GM12878 (cell line): ENCODE data around the gene KATNB1.

Experiments used
- CREM ChIP-seq: IDR thresholded peaks from 2 replicates; pipeline ENCODE4 v1.6.1; 2014; ENCODE audit warnings: antibody characterized with exemption, low read depth
- CTCF ChIP-seq, 3 experiments: IDR thresholded peaks in 2 of 3; conservative IDR thresholded peaks in 1 of 3; 2 replicates each; pipeline ENCODE4 v1.5.1; 2011; ENCODE audit warnings: low read depth in 3 of 3, low read length in 3 of 3, mild to moderate bottlenecking in 3 of 3, control low read depth in 2 of 3, moderate library complexity in 2 of 3, inconsistent platforms in 1 of 3, mixed read lengths in 1 of 3; ENCODE audit not compliant: control insufficient read depth in 2 of 3, insufficient read depth in 1 of 3; ENCODE audit errors: extremely low read depth in 1 of 3
- EP300 ChIP-seq, 2 experiments: fragments of 150-350 bp in 1 of 2; IDR thresholded peaks; 2 replicates each; pipeline ENCODE4 v1.6.1; 2011 to 2012; ENCODE audit warnings: low read depth in 2 of 2, low read length in 2 of 2, borderline replicate concordance in 1 of 2, improper control_type of control experiment in 1 of 2, inconsistent platforms in 1 of 2; ENCODE audit not compliant: control insufficient read depth in 1 of 2
- MAX ChIP-seq: IDR thresholded peaks from 2 replicates; pipeline ENCODE4 v1.6.1; 2012; ENCODE audit warnings: low read depth, low read length, improper control_type of control experiment
- NFYB ChIP-seq: IDR thresholded peaks from 2 replicates; pipeline ENCODE4 v1.6.1; 2011; ENCODE audit warnings: low read depth, mild to moderate bottlenecking, low read length, improper control_type of control experiment, moderate library complexity; ENCODE audit not compliant: insufficient read depth
- TAF1 ChIP-seq: IDR thresholded peaks from 2 replicates; pipeline ENCODE4 v1.6.1; 2011; ENCODE audit warnings: mild to moderate bottlenecking, low read depth, low read length, borderline replicate concordance
- TARDBP ChIP-seq: IDR thresholded peaks from 2 replicates; pipeline ENCODE4 v1.6.1; 2016; ENCODE audit warnings: borderline replicate concordance

- TF ChIP-seq TARDBP = no peak
- TF ChIP-seq EP300 (IDR thresholded peaks at IDR 0.05; ENCODE audit: borderline replicate concordance in 1 of 2, control insufficient read depth in 1 of 2, low read depth in 2 of 2, low read length in 2 of 2) = no peak
- TF ChIP-seq CREM = no peak
- TF ChIP-seq NFYB = no peak
- no peak for TF ChIP-seq CTCF (IDR thresholded peaks at IDR 0.05 in 2 of 3, conservative IDR thresholded peaks at IDR 0.05 in 1 of 3; ENCODE audit: control insufficient read depth in 2 of 3, extremely low read depth in 1 of 3, insufficient read depth in 1 of 3, low read depth in 3 of 3, low read length in 3 of 3)
- no peak for TF ChIP-seq MAX
- no peak for TF ChIP-seq TAF1
These were observed 7.9 kb downstream of the KATNB1 start for GRCh38 chr16:57743458-57743857.
